Thoracic aorta (tissue), 2 donors: ENCODE data around the gene GPC6. TPM values are rescaled to one million over a fixed set of nuclear protein-coding genes. Genes with fewer than 3 reads are reported as not detected.

Source experiments
- ATAC-seq: fragments of 150-250 bp; one replicate; pipeline ENCODE4 v1.8.0; 2017; ENCODE audit warnings: low read depth; ENCODE audit not compliant: insufficient number of reproducible peaks, low FRiP score
- DNase-seq: peaks from one replicate; pipeline ENCODE4 v3.0.0-alpha.2; 2020; ENCODE audit warnings: low spot score
- H3K27ac ChIP-seq, 2 donors: fragments of 200-600 bp; sonication (generic); 1 replicate in 1 of 2; 2 replicates in 1 of 2; pipeline ENCODE4 v1.5.1; 2016; ENCODE audit warnings: mild to moderate bottlenecking in 2 of 2, moderate library complexity in 2 of 2
- H3K27me3 ChIP-seq: fragments of 200-600 bp; sonication (generic); replicated peaks from 2 replicates; pipeline ENCODE4 v1.6.0; 2016; ENCODE audit warnings: mild to moderate bottlenecking; ENCODE audit not compliant: insufficient read depth
- H3K36me3 ChIP-seq: fragments of 200-600 bp; sonication (generic); one replicate; pipeline ENCODE4 v1.5.1; 2016
- H3K4me1 ChIP-seq, 2 donors: fragments of 200-600 bp; sonication (generic); 1 replicate in 1 of 2; 2 replicates in 1 of 2; pipeline versions ENCODE4 v1.5.1 to v1.6.0; 2016; ENCODE audit warnings: low read depth in 2 of 2, mild to moderate bottlenecking in 1 of 2; ENCODE audit not compliant: control insufficient read depth in 1 of 2
- H3K4me3 ChIP-seq: fragments of 200-600 bp; sonication (generic); 2 replicates; pipeline ENCODE4 v1.5.1; 2016; ENCODE audit warnings: mild to moderate bottlenecking
- H3K9me3 ChIP-seq: fragments of 200-600 bp; sonication (generic); 2 replicates; pipeline ENCODE4 v1.5.1; 2016
- total RNA-seq, 2 donors: library from RNA; depleted of rRNA; stranded (reverse); fragments of >200 nt; gene quantifications; one replicate each; pipeline versions ENCODE4 v1.1.0 to v1.2.3, GENCODE V29; 2016
- TF ChIP-seq, protein P1 (sequence below): fragments of 200-600 bp; sonication (generic); IDR thresholded peaks from one replicate; pipeline ENCODE4 v1.5.1; 2019; ENCODE audit warnings: antibody characterized with exemption

GPC6 gene
- total RNA-seq, 2 donors from 2014 or later = 34.9 to 56.4 TPM

DNA sequence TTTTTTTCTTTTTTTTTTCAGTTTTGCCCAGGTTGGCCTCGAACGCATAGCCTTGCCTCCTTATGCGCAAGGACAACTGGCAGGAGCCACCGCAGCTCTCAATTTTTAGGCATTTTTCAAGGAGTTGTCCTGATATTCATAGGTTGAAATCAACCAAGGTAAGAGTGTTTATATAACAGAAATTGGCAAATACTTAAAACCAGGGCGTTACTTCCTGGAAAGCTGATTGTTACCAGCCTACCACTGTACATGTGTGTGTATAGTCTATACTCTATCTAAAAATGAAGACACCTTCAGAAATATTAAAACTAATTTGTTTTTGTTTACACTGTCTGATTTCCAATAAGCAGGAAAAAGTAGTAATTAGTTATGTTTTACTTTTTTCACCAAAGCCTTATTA lies 39.2 kb downstream of the GPC6 start:
- ATAC-seq = no peak
- Histone ChIP-seq H3K36me3 (no peaks in the 10 kb centered on the region), H3K9me3 (no peaks in the 10 kb centered on the region), H3K27me3 (no peaks in the 10 kb centered on the region), H3K4me3 (no peak overlapping the region), H3K4me1 (peaks cover 0 to 4% of the 10 kb centered on the region in 2 donors), H3K27ac (no peak overlapping the region)
- DNase-seq = no peak
- TF ChIP-seq, protein P1, sequence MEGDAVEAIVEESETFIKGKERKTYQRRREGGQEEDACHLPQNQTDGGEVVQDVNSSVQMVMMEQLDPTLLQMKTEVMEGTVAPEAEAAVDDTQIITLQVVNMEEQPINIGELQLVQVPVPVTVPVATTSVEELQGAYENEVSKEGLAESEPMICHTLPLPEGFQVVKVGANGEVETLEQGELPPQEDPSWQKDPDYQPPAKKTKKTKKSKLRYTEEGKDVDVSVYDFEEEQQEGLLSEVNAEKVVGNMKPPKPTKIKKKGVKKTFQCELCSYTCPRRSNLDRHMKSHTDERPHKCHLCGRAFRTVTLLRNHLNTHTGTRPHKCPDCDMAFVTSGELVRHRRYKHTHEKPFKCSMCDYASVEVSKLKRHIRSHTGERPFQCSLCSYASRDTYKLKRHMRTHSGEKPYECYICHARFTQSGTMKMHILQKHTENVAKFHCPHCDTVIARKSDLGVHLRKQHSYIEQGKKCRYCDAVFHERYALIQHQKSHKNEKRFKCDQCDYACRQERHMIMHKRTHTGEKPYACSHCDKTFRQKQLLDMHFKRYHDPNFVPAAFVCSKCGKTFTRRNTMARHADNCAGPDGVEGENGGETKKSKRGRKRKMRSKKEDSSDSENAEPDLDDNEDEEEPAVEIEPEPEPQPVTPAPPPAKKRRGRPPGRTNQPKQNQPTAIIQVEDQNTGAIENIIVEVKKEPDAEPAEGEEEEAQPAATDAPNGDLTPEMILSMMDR = no peak

DNA sequence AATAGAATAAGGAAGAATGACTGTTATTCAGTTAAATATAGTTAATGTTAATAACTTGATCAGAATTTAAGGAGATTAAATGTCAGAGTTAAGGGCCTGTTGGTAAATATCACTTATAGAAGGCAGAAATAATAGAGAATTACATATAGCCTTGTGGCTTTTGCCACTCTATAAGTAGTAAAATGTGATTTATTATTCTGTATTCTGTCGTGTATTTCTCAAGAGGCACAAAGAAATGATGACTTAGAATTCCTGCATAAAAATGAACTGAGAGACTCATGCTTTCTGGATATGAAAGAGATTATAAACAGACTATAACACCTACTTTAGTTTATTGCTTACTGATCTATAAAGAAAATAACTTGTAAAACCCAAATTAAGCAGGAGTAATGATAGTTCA lies 40.1 kb downstream of the GPC6 start:
- Histone ChIP-seq H3K4me3 (no peak overlapping the region), H3K4me1 (peaks cover 0 to under 1% of the 10 kb centered on the region in 2 donors), H3K36me3 (no peaks in the 10 kb centered on the region), H3K9me3 (no peaks in the 10 kb centered on the region), H3K27ac (no peak overlapping the region), H3K27me3 (no peaks in the 10 kb centered on the region)
- TF ChIP-seq, protein P1 = no peak
- DNase-seq (no peak), ATAC-seq (no peak)

DNA sequence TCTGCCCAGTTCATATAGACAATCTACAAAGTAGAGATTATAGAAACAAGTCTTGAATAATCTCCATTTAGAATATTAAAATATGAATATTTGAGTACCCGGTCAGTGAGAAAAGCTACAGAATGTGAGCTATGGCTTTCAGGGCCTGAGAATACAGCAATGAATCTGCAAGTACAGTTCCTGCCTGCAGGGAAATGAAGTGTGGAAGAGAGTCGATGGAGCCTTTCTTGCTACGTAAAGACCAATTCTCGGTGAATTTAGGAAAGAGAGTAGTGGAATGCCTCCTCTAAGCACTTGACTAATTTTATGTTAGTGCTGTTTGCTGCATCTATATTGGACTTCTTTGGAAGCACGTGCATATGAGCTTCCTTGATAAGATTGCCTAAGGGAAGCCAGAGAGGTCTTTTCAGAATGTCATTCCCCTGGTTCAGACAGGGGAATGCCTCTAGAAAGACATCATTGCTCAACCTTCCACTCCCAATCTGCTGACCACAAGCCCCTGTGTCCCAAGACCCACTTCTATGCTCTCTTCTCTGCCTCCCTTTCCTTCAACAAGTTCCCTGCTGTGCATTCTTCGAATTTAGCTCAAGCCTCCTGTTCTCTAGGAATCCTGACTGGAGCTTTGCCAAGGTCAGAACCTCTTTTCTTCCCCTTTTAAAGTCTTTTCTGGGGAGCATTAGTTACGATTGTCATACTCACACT lies 41.9 kb downstream of the GPC6 start:
- Histone ChIP-seq H3K36me3 (no peaks in the 10 kb centered on the region), H3K27ac (no peak overlapping the region), H3K4me1 (no peaks in the 10 kb centered on the region), H3K27me3 (no peaks in the 10 kb centered on the region), H3K9me3 (no peaks in the 10 kb centered on the region), H3K4me3 (no peak overlapping the region)
- TF ChIP-seq, protein P1 = no peak
- DNase-seq (no peak), ATAC-seq (no peak)

DNA sequence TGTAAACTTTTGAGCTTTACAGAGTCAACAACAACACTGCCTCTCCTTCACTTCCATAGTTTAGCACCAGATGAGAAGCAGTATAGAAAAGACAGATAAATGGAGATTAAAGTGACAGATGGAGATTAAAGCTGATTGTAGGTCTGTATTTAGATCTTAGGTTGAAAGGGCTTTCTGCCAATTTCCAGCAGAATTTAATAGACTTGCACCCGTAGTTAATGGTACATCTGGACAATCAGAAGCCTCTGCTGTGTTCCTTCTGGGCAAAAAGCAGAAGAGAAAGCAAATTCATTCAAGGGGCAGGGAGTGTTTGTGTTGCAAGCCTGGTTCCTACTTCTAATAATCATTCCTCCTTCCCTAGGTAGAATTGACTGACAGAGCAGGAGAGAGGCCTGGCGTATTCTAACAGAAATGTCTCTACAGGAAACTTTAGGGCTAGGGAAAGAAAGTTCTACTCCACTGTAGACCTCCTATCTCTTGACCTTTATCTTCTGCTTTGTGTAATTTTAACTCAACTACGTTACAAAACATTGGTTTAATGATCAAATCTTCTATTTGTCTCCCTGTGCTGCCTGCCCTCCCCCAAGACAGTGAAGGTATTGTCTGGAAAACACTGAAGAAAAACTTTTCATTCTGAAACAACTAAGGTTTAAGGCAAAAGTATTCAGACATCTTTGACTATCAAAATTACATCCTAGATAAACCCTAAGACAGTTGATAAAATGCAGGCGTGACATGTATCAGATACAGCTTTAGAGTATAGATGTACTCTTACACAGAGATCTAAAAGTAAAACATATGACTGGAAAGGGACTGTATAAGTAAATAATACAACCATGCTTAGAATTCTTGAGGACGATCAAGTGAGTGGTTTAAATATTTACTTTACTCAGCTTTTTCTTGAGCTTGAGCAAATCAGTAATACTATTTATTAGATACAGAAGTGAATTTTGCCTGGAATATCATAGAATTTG lies 44.4 kb downstream of the GPC6 start:
- H3K36me3 ChIP-seq = no peaks in the 10 kb centered on the region
- no peaks in the 10 kb centered on the region for H3K27me3 ChIP-seq

DNA sequence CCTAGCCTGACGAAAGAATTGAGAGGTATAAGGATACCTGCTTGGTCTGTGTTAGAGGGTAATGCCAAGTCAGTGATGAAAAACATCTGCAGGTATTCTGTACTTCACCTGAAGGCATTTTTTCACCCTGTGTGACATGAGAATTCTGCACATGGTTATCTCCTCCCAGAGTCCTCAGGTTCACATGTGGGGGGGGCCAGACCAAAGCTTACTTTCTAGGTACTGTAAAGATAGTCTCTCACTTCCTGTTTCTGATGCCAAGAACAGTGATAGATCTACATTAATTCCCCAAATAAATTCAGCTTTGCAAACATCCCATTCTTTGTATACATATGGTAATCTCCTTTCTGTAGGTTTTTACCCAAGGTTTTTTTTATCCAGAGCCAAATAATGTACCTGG lies 53.4 kb downstream of the GPC6 start:
- H3K36me3 ChIP-seq = no peaks in the 10 kb centered on the region

More for the DNA sequence above, 44.4 kb downstream of the GPC6 start:
- H3K9me3 ChIP-seq = no peaks in the 10 kb centered on the region
- TF ChIP-seq, protein P1 = no peak
- no peak for ATAC-seq
- H3K4me3 ChIP-seq = no peak overlapping the region
- H3K4me1 ChIP-seq = no peaks in the 10 kb centered on the region
- H3K27ac ChIP-seq = no peak overlapping the region
- no peak for DNase-seq

More for the DNA sequence above, 53.4 kb downstream of the GPC6 start:
- ATAC-seq (no peak), DNase-seq (no peak)
- TF ChIP-seq, protein P1 = no peak
- Histone ChIP-seq H3K27ac (no peak overlapping the region), H3K9me3 (no peaks in the 10 kb centered on the region), H3K27me3 (no peaks in the 10 kb centered on the region), H3K4me3 (no peak overlapping the region), H3K4me1 (peaks cover 0 to 5% of the 10 kb centered on the region in 2 donors)
